HepG2 (cell line): ENCODE results near the gene NEURL4. TPM values are rescaled to one million over a fixed set of nuclear protein-coding genes. Genes with fewer than 3 reads are reported as not detected.

Experiments used
- EP300 ChIP-seq, 3 experiments: sonication (generic) in 1 of 3; formaldehyde crosslinking in 1 of 3; IDR thresholded peaks; 2 replicates each; pipeline versions ENCODE4 v1.5.1 to v1.6.1; 2011 to 2020; ENCODE audit warnings: low read depth in 2 of 3, low read length in 2 of 3, borderline replicate concordance in 1 of 3, improper control_type of control experiment in 1 of 3, mild to moderate bottlenecking in 1 of 3, missing genetic modification reagents in 1 of 3, moderate library complexity in 1 of 3
- SNAPC4 ChIP-seq: sonication (generic); formaldehyde crosslinking; IDR thresholded peaks from 2 replicates; pipeline ENCODE4 v1.4.0; 2020; ENCODE audit warnings: mild to moderate bottlenecking, missing genetic modification reagents
- THAP9 ChIP-seq: sonication (generic); formaldehyde crosslinking; IDR thresholded peaks from 2 replicates; pipeline ENCODE4; 2020; ENCODE audit warnings: missing genetic modification reagents, mild to moderate bottlenecking, borderline replicate concordance
- ZBTB40 ChIP-seq, 2 experiments: fragments of 450-650 bp in 1 of 2; sonication (generic) in 1 of 2; formaldehyde crosslinking in 1 of 2; IDR thresholded peaks; 2 replicates each; pipeline versions ENCODE4 v1.6.1 to v1.8.0; 2016 to 2022; ENCODE audit warnings: antibody characterized with exemption in 1 of 2, mild to moderate bottlenecking in 1 of 2, missing genetic modification reagents in 1 of 2
- ZEB1 ChIP-seq: IDR thresholded peaks from 2 replicates; pipeline ENCODE4 v1.6.1; 2012; ENCODE audit warnings: mild to moderate bottlenecking, low read depth, inconsistent platforms; ENCODE audit not compliant: insufficient replicate concordance
- ZNF354B ChIP-seq: sonication (generic); formaldehyde crosslinking; IDR thresholded peaks from 2 replicates; pipeline ENCODE4 v1.8.0; 2022; ENCODE audit warnings: mild to moderate bottlenecking, missing genetic modification reagents
- ZNF607 ChIP-seq: sonication (generic); formaldehyde crosslinking; IDR thresholded peaks from 2 replicates; pipeline ENCODE4 v1.5.1; 2020; ENCODE audit warnings: missing genetic modification reagents, mild to moderate bottlenecking, borderline replicate concordance
- polyA plus RNA-seq, 8 experiments: library from polyadenylated mRNA; depleted of rRNA in 3 of 8; stranded (reverse) in 7 of 8; unstranded in 1 of 8; fragments of >200 nt; fragmentation: Illumina TruSeq in 4 of 8; extraction: Trizol in 4 of 8; gene quantifications; 2 replicates each; pipeline versions ENCODE4 v1.2.1 to v1.2.3, GENCODE V29; 2011 to 2016; ENCODE audit warnings: low read depth in 4 of 8, missing spikeins in 1 of 8, mixed read lengths in 1 of 8; ENCODE audit not compliant: insufficient read depth in 1 of 8
- total RNA-seq, 5 experiments: library from RNA; depleted of rRNA; stranded (reverse); fragments of >200 nt; fragmentation: Illumina TruSeq; extraction: Trizol; gene quantifications; 2 replicates each; pipeline ENCODE4 v1.2.3, GENCODE V29; 2016; ENCODE audit warnings: low read depth in 1 of 5

NEURL4 gene
- total and polyA plus RNA-seq, 2 of the 13 experiments (the other 11 are each of a cell fraction or from before 2014, with no cell fraction given) = 14.8 to 15.7 TPM

GRCh38 chr17:7281074-7281952, 47.8 kb downstream of the NEURL4 start, which contains the start of gene SLC2A4 (continued):
- no peak for TF ChIP-seq ZBTB40 (IDR thresholded peaks at IDR 0.05)
- no peak for TF ChIP-seq ZBTB40 (CRISPR knock-in tag; IDR thresholded peaks at IDR 0.05)
- TF ChIP-seq THAP9 (CRISPR knock-in tag) = no peak
- TF ChIP-seq ZEB1 = no peak
- TF ChIP-seq SNAPC4 (CRISPR knock-in tag) = no peak; the same call in 1 of the 2 replicates
- no peak for TF ChIP-seq EP300 (IDR thresholded peaks at IDR 0.05; ENCODE audit: low read depth in 2 of 2, low read length in 2 of 2)
- TF ChIP-seq EP300 (CRISPR knock-in tag; IDR thresholded peaks at IDR 0.05; ENCODE audit: borderline replicate concordance) = no peak
- TF ChIP-seq ZNF607 = no peak
- TF ChIP-seq ZNF354B (CRISPR knock-in tag) = no peak
